NOMO-1 treated with dmso at 0.1 percent for 144 hours (cell line): ENCODE results near the gene KCNMA1.

Source experiments
- DNase-seq: peaks from one replicate; lab custom pipeline; 2025; ENCODE audit not compliant: unreplicated experiment; lab: John Stamatoyannopoulos, UW

Gene KCNMA1

GRCh38 chr10:77231375-77231774 lies 406.2 kb downstream of the KCNMA1 start:
- no peak for DNase-seq

GRCh38 chr10:77230194-77230593 lies 407.4 kb downstream of the KCNMA1 start:
- no peak for DNase-seq

- no peak for DNase-seq
Observed at GRCh38 chr10:77229704-77230103, 407.9 kb downstream of the KCNMA1 start.

GRCh38 chr10:77228559-77228958 lies 409.0 kb downstream of the KCNMA1 start:
- DNase-seq, result no peak

- DNase-seq, result no peak
Observed at GRCh38 chr10:77226853-77227565, 410.6 kb downstream of the KCNMA1 start.

GRCh38 chr10:77226452-77226851 lies 411.2 kb downstream of the KCNMA1 start:
- no peak for DNase-seq

- DNase-seq, result no peak
Observed at GRCh38 chr10:77226020-77226419, 411.6 kb downstream of the KCNMA1 start.

- peak; percentile 53 for DNase-seq
Observed at GRCh38 chr10:77223526-77224460, 413.8 kb downstream of the KCNMA1 start.

- no peak for DNase-seq
Observed at GRCh38 chr10:77220150-77220549, 417.5 kb downstream of the KCNMA1 start.

GRCh38 chr10:77219046-77219445 lies 418.6 kb downstream of the KCNMA1 start:
- no peak for DNase-seq

GRCh38 chr10:77214799-77215198 lies 422.8 kb downstream of the KCNMA1 start:
- DNase-seq, result no peak

GRCh38 chr10:77212632-77213031 lies 425.0 kb downstream of the KCNMA1 start:
- DNase-seq, result no peak

- DNase-seq, result no peak
Observed at GRCh38 chr10:77210645-77211044, 427.0 kb downstream of the KCNMA1 start.

- DNase-seq, result no peak
Observed at GRCh38 chr10:77208684-77209256, 428.8 kb downstream of the KCNMA1 start.

GRCh38 chr10:77207828-77208185 lies 429.8 kb downstream of the KCNMA1 start:
- no peak for DNase-seq

GRCh38 chr10:77207182-77207827 lies 430.3 kb downstream of the KCNMA1 start:
- no peak for DNase-seq

GRCh38 chr10:77205135-77205534 lies 432.5 kb downstream of the KCNMA1 start:
- DNase-seq, result no peak

- no peak for DNase-seq
Observed at GRCh38 chr10:77204171-77204570, 433.4 kb downstream of the KCNMA1 start.

GRCh38 chr10:77202857-77203256 lies 434.8 kb downstream of the KCNMA1 start:
- no peak for DNase-seq

GRCh38 chr10:77201135-77202106 lies 436.2 kb downstream of the KCNMA1 start:
- DNase-seq, result no peak
